Stimulated activated CD4-positive, alpha-beta T cell treated with anti-CD3 and anti-CD28 coated beads, Interleukin-12 subunit alpha, Interleukin-12 subunit beta, amount 100 ng/mL, for 48 hours (primary cell): ENCODE results near the gene TMOD3.
"Not testable (repeated sequence)": the region's sequence is repeated elsewhere in the genome, so short reads cannot be mapped to it uniquely, and the experiment has no call there.

ENCODE experiments used
- DNase-seq, 3 donors: peaks; one replicate each; pipeline ENCODE4 v3.0.0-alpha.2; 2020; ENCODE audit warnings: low read depth in 2 of 3, low spot score in 1 of 3

TMOD3 gene

GRCh38 chr15:51829376-51830275 lies at the start of gene TMOD3:
Gene TMOD3, plus strand, starts transcription at chr15:51829653. Its CDS starts 33,232 bp downstream, at chr15:51862885.
- peak; percentile 83 to 91 (median 86) for DNase-seq

GRCh38 chr15:51780636-51781035 lies 48.8 kb upstream of the TMOD3 start:
- no peak for DNase-seq

GRCh38 chr15:51781506-51781905 lies 47.9 kb upstream of the TMOD3 start:
- DNase-seq, result no peak

- DNase-seq, result no peak
These were observed 47.0 kb upstream of the TMOD3 start for GRCh38 chr15:51782357-51782896.

GRCh38 chr15:51783967-51784366 lies 45.5 kb upstream of the TMOD3 start:
- DNase-seq, result no peak

- not testable (repeated sequence) for DNase-seq
These were observed 42.3 kb upstream of the TMOD3 start for GRCh38 chr15:51787130-51787529.

GRCh38 chr15:51792474-51792873 lies 37.0 kb upstream of the TMOD3 start:
- not testable (repeated sequence) for DNase-seq

GRCh38 chr15:51793521-51794305 lies 35.7 kb upstream of the TMOD3 start:
- DNase-seq, result no peak

GRCh38 chr15:51796847-51797401 lies 32.5 kb upstream of the TMOD3 start:
- DNase-seq, result no peak

GRCh38 chr15:51798281-51798680 lies 31.2 kb upstream of the TMOD3 start:
- DNase-seq, result no peak

- DNase-seq, result no peak
These were observed 29.9 kb upstream of the TMOD3 start for GRCh38 chr15:51799282-51800252.

- no peak for DNase-seq
These were observed 28.0 kb upstream of the TMOD3 start for GRCh38 chr15:51801391-51801835.

GRCh38 chr15:51802593-51802992 lies 26.9 kb upstream of the TMOD3 start:
- no peak for DNase-seq

GRCh38 chr15:51803965-51804364 lies 25.5 kb upstream of the TMOD3 start:
- no peak for DNase-seq

GRCh38 chr15:51806123-51806522 lies 23.3 kb upstream of the TMOD3 start:
- DNase-seq, result no peak

GRCh38 chr15:51809457-51809856 lies 20.0 kb upstream of the TMOD3 start:
- DNase-seq, result no peak

GRCh38 chr15:51812598-51812997 lies 16.9 kb upstream of the TMOD3 start:
- DNase-seq, result no peak

- DNase-seq, result no peak
These were observed 14.8 kb upstream of the TMOD3 start for GRCh38 chr15:51814606-51815005.

GRCh38 chr15:51816611-51817010 lies 12.8 kb upstream of the TMOD3 start:
- no peak for DNase-seq

- DNase-seq, result no peak
These were observed 11.3 kb upstream of the TMOD3 start for GRCh38 chr15:51818150-51818549.
